Lower leg skin (tissue), 3 donors: ENCODE results near the gene TSPAN32.

ENCODE experiments used
- CTCF ChIP-seq, 3 donors: fragments of 450-650 bp; IDR thresholded peaks; one replicate each; pipeline ENCODE4 v1.5.1; 2016; ENCODE audit warnings: antibody characterized with exemption in 3 of 3, mild to moderate bottlenecking in 3 of 3, moderate library complexity in 2 of 3
- POLR2A ChIP-seq, 2 donors: fragments of 450-650 bp; IDR thresholded peaks; one replicate each; pipeline ENCODE4 v1.6.1; 2016 to 2017; ENCODE audit warnings: antibody characterized with exemption in 2 of 2, mild to moderate bottlenecking in 1 of 2, moderate library complexity in 1 of 2

- no peak for TF ChIP-seq POLR2A (IDR thresholded peaks at IDR 0.05)
- no peak for TF ChIP-seq CTCF (IDR thresholded peaks at IDR 0.05)
Observed at GRCh38 chr11:2268729-2269600, 32.8 kb upstream of the TSPAN32 start.
